Activated CD4-positive, alpha-beta T cell treated with anti-CD3 and anti-CD28 coated beads, Interleukin-2, amount 50 U/mL, for 48 hours (primary cell): ENCODE measurements around the gene FOXP4.

Experiments used
- DNase-seq, 2 experiments: peaks; one replicate each; pipeline ENCODE4 v3.0.0-alpha.2; 2020

Gene FOXP4

GRCh38 chr6:41649596-41649995 lies 103.4 kb downstream of the FOXP4 start:
- no peak for DNase-seq

- no peak for DNase-seq
Observed at GRCh38 chr6:41650120-41650519, 103.9 kb downstream of the FOXP4 start.

GRCh38 chr6:41651246-41651961 lies 105.2 kb downstream of the FOXP4 start:
- DNase-seq = no peak
